Ramos (cell line): ENCODE measurements around the gene TIMM50.
"Not testable (repeated sequence)": the region's sequence is repeated elsewhere in the genome, so short reads cannot be mapped to it uniquely, and the experiment has no call there.

Experiments
- in situ Hi-C: fragments of 300-500 bp; cut with MboI; formaldehyde crosslinking; loops from one replicate; pipeline ENCODE4 v1.14.3; 2022; ENCODE audit warnings: low sequenced_read_pairs; ENCODE audit not compliant: unreplicated experiment

The TIMM50 gene

GRCh38 chr19:39480337-39481228, at the start of gene TIMM50:
TIMM50 (plus strand) TSS chr19:39480838; CDS start chr19:39480854, 16 bp downstream.
- in situ Hi-C loops, result no loop called here

GRCh38 chr19:39432677-39433025, 48.0 kb upstream of the TIMM50 start:
- in situ Hi-C loops, result loop anchor here (25.0 kb wide), 1 partner anchor 405 kb away; the partner anchor contains the start of genes DYRK1B and FBL

GRCh38 chr19:39433480-39434079, 47.1 kb upstream of the TIMM50 start:
- in situ Hi-C loops, result loop anchor here (25.0 kb wide), 1 partner anchor 404 kb away; the partner anchor contains the start of genes DYRK1B and FBL

GRCh38 chr19:39434123-39435076, 46.2 kb upstream of the TIMM50 start:
- in situ Hi-C loops, result loop anchor here (25.0 kb wide), 1 partner anchor 403 kb away; the partner anchor contains the start of genes DYRK1B and FBL

GRCh38 chr19:39435499-39436349, 44.9 kb upstream of the TIMM50 start, which contains the start of gene RPS16:
RPS16 (minus strand) TSS chr19:39435949; CDS start chr19:39435895, 54 bp downstream.
- in situ Hi-C loops, result loop anchor here (25.0 kb wide), 1 partner anchor 402 kb away; the partner anchor contains the start of genes DYRK1B and FBL

GRCh38 chr19:39436350-39436716, 44.3 kb upstream of the TIMM50 start:
- in situ Hi-C loops, result loop anchor here (25.0 kb wide), 1 partner anchor 401 kb away; the partner anchor contains the start of genes DYRK1B and FBL

- in situ Hi-C loops, result loop anchor here (25.0 kb wide), 1 partner anchor 399 kb away; the partner anchor contains the start of genes DYRK1B and FBL
Measured at GRCh38 chr19:39438270-39438934, 42.2 kb upstream of the TIMM50 start.

GRCh38 chr19:39444598-39445195, 35.9 kb upstream of the TIMM50 start:
- in situ Hi-C loops, result loop anchor here (25.0 kb wide), 1 partner anchor 393 kb away; the partner anchor contains the start of genes DYRK1B and FBL

- in situ Hi-C loops, result loop anchor here (25.0 kb wide), 1 partner anchor 392 kb away; the partner anchor contains the start of genes DYRK1B and FBL
Measured at GRCh38 chr19:39445196-39446111, 35.2 kb upstream of the TIMM50 start, which contains the start of gene SUPT5H. SUPT5H (plus strand) TSS chr19:39445582; CDS start chr19:39445891, 309 bp downstream.

- in situ Hi-C loops, result loop anchor here (25.0 kb wide), 1 partner anchor 391 kb away; the partner anchor contains the start of genes DYRK1B and FBL
Measured at GRCh38 chr19:39446365-39447084, 34.1 kb upstream of the TIMM50 start.

GRCh38 chr19:39448271-39448670, 32.4 kb upstream of the TIMM50 start:
- in situ Hi-C loops, result loop anchor here (25.0 kb wide), 1 partner anchor 389 kb away; the partner anchor contains the start of genes DYRK1B and FBL

GRCh38 chr19:39449116-39449797, 31.4 kb upstream of the TIMM50 start:
- in situ Hi-C loops, result loop anchor here (25.0 kb wide), 1 partner anchor 388 kb away; the partner anchor contains the start of genes DYRK1B and FBL

- in situ Hi-C loops, result not testable (repeated sequence)
Measured at GRCh38 chr19:39451257-39451656, 29.4 kb upstream of the TIMM50 start.

GRCh38 chr19:39463403-39463802, 17.2 kb upstream of the TIMM50 start:
- in situ Hi-C loops, result no loop called here
